OCI-LY3 (cell line): ENCODE data around the gene IMMP2L.

Source experiments
- CTCF ChIP-seq: fragments of 200-600, 300-600 bp; sonication (generic); IDR thresholded peaks from 2 replicates; pipeline ENCODE4 v1.5.1; 2014; ENCODE audit warnings: antibody characterized with exemption, low read length, low read depth
- EZH2phosphoT487 ChIP-seq: fragments of 200-600 bp; shearing (Covaris generic); IDR thresholded peaks from 2 replicates; pipeline ENCODE4 v1.6.1; 2018; ENCODE audit warnings: antibody characterized with exemption, mixed run types, low read depth

GRCh38 chr7:110724811-110725210, 837.5 kb downstream of the IMMP2L start:
- no peak for TF ChIP-seq CTCF
- TF ChIP-seq EZH2phosphoT487, result no peak
